ENCODE data around the gene CASS4.

The CASS4 gene

GRCh38 chr20:56449459-56449858 lies 37.4 kb downstream of the CASS4 start:
- no peak for DNase-seq

- DNase-seq: no peak
Measured at GRCh38 chr20:56451056-56451765, 39.2 kb downstream of the CASS4 start.

- no peak for DNase-seq
Measured at GRCh38 chr20:56453352-56453751, 41.3 kb downstream of the CASS4 start.

- no peak for DNase-seq
Measured at GRCh38 chr20:56454754-56455153, 42.7 kb downstream of the CASS4 start.

GRCh38 chr20:56458206-56458821 lies 46.3 kb downstream of the CASS4 start:
- no peak for DNase-seq

GRCh38 chr20:56460459-56460858 lies 48.4 kb downstream of the CASS4 start:
- DNase-seq: no peak

GRCh38 chr20:56461576-56461975 lies 49.5 kb downstream of the CASS4 start:
- no peak for DNase-seq

- DNase-seq: no peak
Measured at GRCh38 chr20:56463428-56463827, 51.4 kb downstream of the CASS4 start.

GRCh38 chr20:56465997-56466396 lies 53.9 kb downstream of the CASS4 start:
- no peak for DNase-seq

GRCh38 chr20:56467968-56468315 lies 55.9 kb downstream of the CASS4 start:
- no peak for DNase-seq

GRCh38 chr20:56468316-56469076 lies 56.4 kb downstream of the CASS4 start, which contains the start of gene RTF2:
TSS of gene RTF2 (plus strand) at chr20:56468627. CDS start at chr20:56468698, 71 bp downstream.
- peak; percentile 50 for DNase-seq

GRCh38 chr20:56469077-56469449 lies 57.0 kb downstream of the CASS4 start:
- DNase-seq: no peak

GRCh38 chr20:56483970-56484369 lies 71.9 kb downstream of the CASS4 start:
- DNase-seq: no peak

GRCh38 chr20:56487216-56487615 lies 75.2 kb downstream of the CASS4 start:
- no peak for DNase-seq

- no peak for DNase-seq
Measured at GRCh38 chr20:56488566-56488965, 76.5 kb downstream of the CASS4 start.

GRCh38 chr20:56501116-56501515 lies 89.1 kb downstream of the CASS4 start:
- DNase-seq: no peak

GRCh38 chr20:56503916-56504315 lies 91.9 kb downstream of the CASS4 start:
- DNase-seq: no peak

- DNase-seq: no peak
Measured at GRCh38 chr20:56504373-56505005, 92.4 kb downstream of the CASS4 start.

GRCh38 chr20:56506103-56506502 lies 94.0 kb downstream of the CASS4 start:
- no peak for DNase-seq
